Right forelimb (tissue), 1 donor: ENCODE data around the gene PDE4B.

Experiments
- DNase-seq: peaks from one replicate; pipeline ENCODE4 v3.0.0-alpha.2; 2018

Gene PDE4B

DNA sequence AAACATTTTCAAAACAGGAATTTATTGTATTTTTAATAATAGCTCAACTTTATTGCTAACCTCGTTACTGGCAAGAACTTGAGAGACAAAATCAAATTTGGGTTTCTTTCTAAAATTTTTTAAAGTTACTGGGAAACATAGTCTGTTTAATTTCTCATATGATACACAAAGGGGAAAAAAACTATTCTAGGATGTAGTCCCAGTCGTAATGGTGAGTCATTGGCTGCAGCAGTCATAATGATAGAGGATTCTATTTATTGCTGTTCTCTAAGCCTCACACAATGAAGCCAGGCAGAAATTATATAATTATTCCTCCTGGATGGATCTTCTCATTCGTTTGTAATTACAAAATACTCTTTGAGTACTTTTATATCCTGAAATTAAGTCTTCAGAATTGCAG lies 414.8 kb downstream of the PDE4B start:
- DNase-seq, result no peak

DNA sequence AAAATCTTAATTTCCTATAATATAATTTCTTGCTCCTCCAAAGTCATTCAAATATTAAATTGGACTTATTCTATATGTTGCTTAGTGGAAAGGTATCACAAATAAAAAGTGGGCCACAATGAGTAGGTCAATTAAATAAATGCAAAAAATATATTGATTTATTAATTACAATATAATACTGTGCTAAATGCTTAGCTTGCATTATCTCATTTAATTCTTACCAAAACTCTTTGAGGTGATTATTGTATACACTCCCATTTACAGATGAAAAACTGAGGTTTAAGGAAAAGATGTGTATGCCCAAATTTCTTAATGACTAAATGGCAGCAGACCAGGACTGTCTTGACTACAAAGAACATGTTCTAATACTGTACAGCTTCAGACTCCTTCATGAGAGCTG lies 415.9 kb downstream of the PDE4B start:
- no peak for DNase-seq

DNA sequence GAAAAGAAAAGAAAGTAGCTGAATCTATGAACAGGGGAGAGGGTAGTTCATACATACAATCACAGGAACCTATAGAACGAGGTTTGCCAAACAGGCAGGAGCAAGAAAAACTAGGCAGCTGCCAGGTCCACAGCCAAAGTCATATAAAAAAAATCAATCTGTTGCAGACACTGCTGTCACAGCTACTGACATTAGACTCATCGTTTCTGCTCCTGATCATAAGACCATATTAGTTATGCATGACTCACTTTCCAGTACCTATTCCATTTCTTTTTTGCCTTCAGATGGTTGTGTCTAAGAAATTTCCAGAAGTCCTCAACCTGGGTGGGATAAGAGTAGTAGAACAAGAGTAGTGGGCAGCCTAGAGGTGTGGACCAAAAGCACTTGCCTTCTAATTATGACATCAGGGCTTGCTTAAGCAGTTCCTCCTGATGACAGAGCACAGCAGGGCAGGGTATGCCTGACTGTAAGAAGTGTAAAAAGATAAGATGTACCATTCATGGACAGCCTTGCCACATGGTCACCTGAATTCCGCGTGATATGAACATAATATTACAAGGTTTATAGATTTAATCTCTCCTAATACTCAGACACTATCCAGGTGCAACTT lies 418.0 kb downstream of the PDE4B start:
- DNase-seq, result no peak

DNA sequence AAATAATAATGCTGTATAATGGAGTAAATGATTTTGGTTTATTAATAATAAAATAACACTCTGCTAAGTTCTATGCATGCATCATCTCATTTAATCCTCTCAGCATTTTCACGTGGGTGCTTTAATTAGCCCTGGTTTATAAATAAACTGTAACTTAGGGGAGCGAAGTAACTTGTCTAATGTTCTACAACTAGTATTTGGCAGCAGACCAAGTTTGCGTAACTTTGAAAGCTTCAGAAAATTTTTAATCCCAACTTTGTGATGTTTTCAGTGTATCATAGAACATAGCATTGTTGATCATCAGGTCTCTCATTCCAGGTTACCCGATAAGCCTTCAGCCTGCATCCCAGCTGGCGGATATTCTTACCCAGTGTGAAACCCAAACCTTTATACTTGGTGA lies 418.8 kb downstream of the PDE4B start:
- DNase-seq, result no peak

DNA sequence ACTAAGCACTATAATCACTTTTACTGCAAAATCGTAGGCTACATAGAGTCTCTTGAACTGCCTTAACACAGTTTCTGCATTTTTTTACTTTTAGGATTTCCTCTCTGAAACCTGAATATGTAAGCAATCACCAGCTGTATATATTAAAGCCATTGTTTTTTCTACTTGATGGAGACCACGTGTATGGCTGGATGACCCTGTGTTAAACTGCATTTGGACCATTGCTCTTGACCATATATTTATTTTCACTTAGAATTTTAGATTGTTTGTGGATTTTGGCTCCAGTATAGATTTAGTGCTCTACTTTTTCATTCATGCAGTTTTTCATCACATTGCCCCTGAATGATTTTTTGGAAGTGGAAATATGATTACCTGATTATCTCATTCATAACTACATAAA lies 420.8 kb downstream of the PDE4B start:
- no peak for DNase-seq

DNA sequence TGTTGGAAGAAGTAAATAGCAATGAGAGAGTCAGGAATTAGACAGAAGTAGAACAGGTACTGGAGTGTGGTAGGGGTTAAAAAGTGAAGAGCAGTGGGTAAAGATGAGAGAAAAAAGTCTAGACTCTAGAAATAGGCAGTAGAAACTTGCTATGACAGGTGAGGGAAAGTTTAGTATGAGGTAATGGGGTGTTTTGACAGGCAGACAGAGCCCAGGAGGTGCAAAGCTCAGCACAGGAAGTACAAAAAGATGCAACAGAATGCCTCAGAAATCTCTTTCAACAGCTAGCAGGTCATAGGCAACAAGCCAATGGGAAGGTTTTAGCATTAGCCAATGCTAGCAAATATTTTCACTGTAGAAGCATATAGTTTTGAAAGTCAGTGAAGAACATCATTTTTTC lies 422.2 kb downstream of the PDE4B start:
- no peak for DNase-seq

DNA sequence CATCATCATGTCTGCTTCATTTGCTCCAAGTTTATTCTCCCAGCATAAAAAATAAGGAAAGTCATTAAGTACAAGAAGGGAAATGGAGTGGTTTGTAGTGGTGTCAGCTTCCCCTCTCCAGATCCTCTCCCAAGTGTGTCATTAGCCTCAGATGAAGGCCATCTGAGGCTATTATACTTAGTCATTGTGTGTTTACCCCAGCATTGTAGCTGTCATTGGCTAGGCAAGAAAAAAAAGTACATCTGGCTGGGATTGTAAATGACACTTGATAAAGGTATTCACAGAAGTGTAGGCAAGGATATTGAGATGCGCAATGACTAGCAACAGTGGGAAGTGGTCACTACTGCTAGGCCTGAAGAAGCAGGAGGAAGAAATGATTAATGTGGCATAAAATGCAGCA lies 424.3 kb downstream of the PDE4B start:
- DNase-seq, result no peak

DNA sequence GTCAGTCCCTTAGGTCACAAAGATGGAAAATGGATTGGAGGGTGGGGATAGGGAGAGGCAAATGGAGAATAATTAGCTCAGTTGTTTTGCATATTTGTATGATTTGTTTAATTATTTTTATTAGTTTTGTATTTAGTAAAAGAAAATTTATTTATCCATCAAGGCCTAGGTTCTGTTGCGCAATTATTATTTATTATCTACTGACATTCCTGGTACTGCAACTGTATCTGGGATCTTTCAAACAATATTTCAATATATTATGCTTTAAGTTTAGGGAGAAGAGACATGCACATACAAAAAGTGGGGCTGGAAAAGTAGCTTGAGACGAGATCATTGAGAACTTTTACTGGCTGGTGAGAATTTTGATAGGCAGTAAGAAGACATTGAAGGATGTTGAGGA lies 424.9 kb downstream of the PDE4B start:
- no peak for DNase-seq

DNA sequence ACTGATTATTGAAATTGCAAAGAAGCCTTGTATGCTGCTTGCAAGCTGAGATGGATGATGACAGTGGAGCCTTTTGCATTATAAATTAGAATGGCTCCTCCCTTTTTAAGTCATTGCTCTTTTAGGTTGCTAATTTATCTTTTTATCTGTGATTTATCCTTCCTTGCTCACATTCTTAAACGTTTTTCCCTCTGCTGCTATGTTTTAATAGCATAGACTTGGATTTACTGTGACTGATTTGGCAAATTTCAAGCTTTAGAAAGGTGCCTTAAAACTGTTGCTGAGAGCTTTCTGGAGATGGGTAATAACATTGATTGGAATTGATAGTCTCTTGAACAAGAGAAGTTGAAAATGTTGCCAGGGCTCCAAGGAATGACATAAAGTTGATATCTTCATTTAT lies 427.8 kb downstream of the PDE4B start:
- DNase-seq, result no peak

DNA sequence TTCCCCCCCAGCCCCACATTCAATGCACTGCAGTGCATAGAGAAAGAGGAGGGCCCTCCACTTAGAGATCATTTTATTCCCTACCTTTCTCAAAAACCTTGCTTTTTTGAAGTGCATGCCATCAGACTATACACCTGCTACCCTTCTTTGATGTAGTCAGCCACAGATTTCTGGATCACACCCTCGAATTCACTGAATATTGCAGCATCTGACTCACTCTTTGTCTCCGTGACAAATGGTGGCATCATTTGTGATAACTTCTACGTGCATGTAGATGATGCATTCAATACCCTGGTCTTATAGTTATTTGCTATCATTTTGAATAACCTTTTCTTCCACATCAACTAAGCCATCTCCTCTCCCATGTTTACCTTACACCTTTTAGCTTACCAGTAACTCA lies 431.0 kb downstream of the PDE4B start:
- no peak for DNase-seq

DNA sequence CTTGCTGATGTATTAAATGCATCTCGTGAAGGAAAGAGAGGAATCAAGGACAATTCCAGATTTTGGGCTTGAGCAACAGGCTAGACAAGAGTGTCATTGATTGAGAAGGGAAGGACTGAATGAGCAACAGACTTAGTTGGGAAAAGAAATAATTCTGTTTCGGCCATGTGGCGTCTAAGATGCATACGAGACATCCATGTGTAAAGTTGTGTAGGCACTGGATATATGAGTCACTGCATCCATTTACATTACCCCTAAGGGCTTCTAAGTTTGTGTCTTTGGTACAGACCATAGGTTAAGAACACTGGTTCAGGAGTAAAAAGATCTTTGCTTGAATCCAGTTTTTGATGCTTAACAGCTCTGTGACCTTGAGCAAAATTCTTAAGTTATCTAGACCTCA lies 434.3 kb downstream of the PDE4B start:
- DNase-seq, result no peak

DNA sequence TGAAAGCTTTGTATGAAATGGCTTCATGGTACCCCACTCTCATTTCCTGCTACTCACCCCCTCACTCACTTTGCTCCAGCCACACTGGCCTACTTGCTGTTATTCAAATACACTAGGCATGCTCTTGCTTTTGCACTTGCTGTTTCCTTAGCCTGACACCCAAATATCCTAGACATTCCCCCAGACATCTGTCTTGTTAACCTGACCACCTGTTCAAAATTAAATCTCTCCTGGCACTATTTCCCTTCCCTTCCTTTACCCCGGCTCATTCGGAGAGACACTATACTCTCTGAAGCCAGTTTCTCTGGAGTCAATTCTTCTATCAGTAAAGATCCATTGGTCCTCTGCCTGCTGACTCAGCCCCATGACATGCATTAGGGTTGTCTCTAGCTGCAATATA lies 435.3 kb downstream of the PDE4B start:
- no peak for DNase-seq

DNA sequence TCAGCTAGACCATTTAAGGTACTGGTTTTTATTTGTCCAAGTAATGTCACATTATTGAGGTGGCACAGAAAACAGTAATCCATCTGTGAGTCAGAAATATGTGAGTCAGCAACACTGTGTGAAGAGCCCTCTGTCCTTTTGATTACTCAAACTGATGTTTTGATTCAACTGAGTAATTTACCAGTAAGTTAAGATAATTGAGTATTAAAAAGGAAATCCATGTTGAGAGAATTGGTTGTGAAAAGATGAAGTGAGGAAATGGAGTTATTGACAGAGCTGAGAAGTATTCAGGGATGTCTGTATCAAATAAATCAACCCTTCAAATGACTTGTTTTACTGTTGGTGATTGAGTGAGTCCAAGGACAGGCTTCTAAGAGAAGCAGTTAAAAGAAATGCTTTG lies 438.5 kb downstream of the PDE4B start:
- no peak for DNase-seq

DNA sequence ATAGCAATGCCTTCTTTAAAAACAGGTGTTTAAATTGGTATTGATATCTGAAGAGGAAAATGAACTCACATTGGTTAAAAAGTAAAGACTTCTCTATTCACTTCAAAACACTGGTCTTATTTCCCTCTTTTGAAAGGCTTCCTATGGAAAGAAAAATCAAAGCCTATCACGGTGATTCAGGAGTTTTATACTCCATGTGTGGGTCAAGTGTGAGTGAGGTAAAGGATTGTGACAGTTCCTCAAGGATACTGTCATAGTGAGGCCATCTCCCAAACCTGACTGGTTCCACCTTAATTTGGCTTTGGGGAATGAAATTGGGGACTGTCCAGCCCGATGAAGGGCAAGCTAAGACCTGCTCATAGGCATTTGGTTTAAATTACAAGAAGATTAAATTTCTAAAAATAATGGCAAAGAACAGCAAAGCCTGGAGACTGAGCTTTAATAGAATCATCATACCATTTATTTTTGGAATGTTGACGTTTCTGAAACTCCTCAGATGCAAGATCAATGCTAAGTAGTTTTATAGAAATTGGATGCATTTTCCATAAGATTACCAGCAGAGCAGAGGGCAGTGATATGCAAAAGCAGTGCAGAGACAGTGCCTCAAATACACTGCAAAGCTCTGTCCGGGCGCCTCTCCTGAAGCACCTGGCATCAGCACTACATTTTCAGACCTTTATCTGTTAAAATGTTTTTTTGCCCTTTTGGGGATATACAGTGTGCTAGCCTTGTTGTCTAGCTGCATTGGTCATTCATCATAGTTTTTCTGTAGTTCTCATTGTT lies 439.2 kb downstream of the PDE4B start:
- no peak for DNase-seq

DNA sequence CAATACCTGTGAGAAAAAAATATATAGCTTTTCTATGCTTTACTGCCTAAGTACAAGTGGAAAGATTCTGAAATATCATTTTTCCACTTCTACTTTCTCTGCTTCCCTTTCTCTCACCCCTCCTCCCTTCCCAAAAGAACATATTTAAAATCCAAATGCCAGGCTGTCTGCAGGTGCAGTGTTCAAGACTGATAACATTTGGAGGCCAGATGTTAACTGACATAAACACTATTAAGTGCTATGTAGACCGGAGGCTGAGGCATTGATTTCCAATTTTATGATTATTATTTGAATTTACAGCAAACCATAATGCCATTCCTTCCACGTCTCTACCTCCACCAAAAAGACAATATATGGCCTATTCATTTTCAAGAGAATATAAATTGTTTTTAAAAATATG lies 444.3 kb downstream of the PDE4B start:
- no peak for DNase-seq

DNA sequence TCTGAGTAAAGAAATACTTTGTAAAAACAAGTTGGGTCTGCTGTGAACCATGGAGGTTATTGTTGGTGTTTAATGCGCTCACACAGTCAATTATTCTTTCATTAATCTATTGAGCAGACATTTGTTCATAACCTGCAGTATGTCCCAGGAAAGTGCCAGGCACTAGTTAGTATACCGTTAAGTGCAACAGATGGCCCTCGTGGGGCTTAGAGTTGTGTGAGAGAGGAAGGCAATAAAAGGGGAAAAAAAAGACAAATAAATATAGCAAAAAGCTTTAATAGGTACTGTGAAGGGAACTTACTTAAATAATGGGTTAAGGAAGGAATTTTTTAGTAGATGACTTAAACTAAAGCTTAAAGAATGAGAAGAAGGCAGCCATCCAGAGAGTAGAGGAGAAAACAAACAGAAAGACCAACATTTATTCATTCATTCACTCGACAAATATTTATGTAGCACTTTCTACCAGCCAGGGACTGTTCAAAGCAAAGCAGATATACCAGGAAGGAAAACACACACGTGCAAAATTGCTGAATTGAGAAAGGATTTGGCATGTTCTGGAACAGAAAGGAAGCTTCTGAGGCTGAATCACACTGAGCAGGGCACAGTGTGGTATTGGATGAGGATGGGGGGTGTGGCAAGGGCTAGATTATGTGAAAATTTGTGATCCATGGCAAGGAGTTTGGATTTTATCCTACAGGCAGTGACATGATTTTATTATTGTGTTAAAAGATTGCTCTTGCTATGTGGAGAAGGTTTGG lies 445.2 kb downstream of the PDE4B start:
- DNase-seq, result no peak

DNA sequence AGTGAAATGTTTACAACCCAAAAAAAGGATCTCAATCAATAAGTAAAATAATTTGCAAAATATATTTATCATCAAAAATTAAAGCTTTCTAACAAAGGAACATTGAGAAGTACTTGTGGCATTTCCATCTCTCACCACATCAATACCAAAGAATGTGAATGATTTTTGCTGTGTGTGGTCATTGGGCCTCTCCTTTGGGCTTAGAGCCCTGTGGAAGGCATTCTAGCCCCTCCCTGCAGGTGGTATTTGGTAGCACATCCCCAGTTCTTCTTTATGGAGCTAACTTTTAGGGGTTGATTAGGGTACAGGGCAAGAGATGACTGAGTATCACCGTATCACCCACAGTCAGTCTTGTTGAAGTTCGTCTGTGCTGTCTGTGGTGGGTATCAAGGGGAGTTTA lies 447.1 kb downstream of the PDE4B start:
- no peak for DNase-seq

DNA sequence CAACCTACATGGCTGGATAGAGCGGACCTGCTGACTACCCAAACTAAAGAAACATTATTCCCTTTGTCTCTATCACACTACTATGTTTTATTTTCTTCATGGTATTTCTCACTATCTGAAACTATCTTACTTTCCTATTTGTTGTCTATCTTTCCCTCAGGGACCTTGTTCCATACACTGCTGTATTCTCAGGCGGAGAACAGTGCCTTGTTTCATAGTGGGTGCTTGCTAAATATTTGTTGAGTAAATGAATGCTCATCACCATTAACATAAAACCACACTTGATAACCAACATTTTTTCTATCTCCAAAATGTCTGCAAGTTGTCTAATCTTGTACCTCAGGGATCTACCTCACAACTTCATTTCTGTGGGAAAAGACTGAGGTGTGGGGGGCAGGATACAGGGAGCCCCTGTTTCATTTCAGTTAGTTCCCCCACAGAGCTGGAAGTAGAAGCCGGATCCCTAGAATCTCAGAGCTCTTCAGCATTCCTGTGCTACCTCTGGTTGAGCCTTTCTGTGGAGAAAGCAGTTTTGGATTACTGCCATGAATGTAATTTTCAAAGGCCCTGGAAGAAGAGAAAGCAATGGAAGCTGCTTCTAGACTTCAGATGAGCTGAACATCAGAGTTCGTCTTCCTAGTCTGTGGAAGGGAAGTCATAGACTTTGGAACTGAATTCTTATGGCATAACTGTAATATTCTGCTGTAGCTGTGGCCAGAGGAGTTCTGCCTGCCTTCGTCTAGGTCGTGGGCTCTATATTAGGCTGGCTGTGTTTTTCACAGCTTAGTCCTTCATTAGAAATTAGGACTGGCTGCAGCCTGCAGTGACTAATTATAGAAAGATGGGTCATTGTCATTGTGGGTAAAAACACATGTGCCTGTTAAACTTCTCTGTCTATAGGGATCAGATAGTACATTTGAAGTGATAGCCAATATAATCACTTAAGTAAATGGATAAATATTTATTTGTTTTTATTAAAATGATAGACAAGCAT lies 448.1 kb downstream of the PDE4B start:
- no peak for DNase-seq

DNA sequence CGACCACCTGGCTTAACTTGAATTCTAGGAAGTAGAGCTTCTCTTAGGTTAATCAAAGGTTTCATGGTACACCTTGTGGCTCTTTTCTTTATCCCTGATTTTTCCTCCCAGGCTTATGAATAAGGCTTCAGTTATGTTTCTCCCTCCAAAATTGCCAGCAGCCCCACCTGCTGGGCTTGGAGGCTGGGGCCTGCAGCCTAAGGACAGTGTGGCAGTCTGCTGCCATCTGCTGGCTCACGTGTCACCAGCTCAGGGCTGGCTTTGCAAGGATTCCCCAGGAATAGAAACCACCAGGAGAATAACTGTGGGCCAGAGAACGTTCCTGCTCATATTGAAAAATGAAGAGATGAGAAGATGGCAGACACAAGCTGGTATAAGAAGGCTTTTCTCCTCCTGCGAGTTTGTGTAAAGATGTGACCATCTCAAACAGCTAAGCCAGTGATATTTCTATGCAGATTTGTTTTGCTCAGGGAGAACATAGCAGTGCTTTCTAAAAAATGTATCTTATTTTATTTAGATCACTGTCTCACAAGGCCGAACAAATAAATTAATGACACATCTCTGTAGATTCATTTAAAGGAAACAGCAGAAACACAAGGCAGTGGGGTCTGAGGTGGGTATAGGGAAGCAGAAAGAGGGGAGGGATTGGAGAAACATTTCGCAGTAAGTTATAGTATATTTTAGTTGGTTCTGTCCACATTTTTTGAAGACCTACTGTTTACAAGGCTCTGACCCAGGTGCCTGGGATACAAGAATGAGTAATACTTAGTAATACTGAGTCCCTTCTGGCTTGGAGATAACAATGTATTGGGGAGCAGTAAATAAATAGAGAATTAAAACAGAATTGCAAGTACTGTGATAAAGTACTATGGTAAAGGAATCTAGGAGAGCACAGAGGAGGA lies 450.2 kb downstream of the PDE4B start:
- DNase-seq, result peak; percentile 89

DNA sequence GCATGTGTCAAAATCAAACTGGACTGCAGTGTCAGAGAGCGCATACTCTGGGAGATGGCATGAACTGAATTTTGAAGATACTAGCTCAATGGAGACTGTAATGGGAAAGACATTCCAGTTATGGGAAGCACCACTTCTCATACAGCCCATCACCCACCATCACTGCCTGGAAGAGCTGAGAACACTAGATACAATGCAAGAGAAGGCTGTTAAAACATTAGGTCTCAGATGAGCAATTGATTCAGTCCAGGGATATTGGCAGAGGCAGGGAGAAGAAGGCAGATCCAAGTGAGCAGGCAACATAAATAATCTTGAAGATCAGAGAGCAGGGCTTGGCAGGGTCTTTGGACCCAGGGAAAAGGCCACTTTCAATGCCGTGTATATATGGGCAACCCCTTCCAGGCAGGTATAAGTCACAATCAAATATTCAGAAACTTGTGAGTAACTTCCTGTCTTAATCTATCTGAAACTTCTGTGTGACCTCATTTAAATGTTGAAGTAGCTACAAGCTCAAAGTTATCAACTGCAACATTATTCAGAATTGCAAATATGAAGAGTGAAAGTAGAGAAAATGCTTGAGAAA lies 450.9 kb downstream of the PDE4B start:
- no peak for DNase-seq

DNA sequence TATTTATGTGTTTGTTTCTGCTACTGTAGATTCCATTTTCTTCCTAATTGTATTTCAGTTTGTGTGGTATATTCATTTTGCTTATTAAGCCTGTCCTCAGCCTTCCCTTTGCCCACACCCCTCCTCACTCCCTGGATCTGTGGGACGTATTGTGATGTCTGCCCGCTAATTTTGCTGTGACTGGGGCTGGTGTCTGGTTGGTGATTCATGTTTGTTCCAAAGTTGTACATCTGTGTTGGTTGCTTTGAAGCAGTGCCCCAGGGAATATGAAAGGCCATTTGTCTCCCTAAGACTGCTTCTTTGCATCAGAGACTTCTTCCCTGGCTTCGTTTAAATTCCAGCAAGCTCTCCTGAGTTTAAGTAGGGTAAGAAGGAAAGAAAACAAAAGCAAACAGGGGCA lies 451.7 kb downstream of the PDE4B start:
- DNase-seq, result no peak
